K562 (cell line): ENCODE results near the gene HSDL1. TPM values are rescaled to one million over a fixed set of nuclear protein-coding genes. Genes with fewer than 3 reads are reported as not detected.

Source experiments
- ATAC-seq: fragments of 200-7000 bp; cut with Tn5 transposase; 3 replicates; pipeline ENCODE4 v1.9.1; 2020; ENCODE audit warnings: moderate library complexity
- BruUV-seq: library from RNA; stranded (reverse); fragments of 400-500 nt; replicated peaks from 2 replicates; lab custom pipeline; 2021; lab: Mats Ljungman, UMichigan
- CTCF ChIA-PET: fragments of 300-600 bp; formaldehyde crosslinking; extraction: SDS; loops from one replicate; lab custom pipeline; 2021; ENCODE audit warnings: low intra/inter-chr PET ratio; lab: Yijun Ruan, JAX
- POLR2A ChIA-PET: fragments of 300-600, 350-650 bp; sonication (Branson Sonifier 250); formaldehyde crosslinking; extraction: SDS; loops from one replicate; lab custom pipeline; 2021; ENCODE audit warnings: antibody characterized with exemption, inconsistent platforms; lab: Yijun Ruan, JAX
- DNase-seq, 4 experiments: peaks; one replicate each; pipeline versions ENCODE4 v3.0.0 to v3.0.0-alpha.2; 2011 to 2018; ENCODE audit warnings: low spot score in 3 of 4, mixed read lengths in 3 of 4; ENCODE audit errors: extremely low read depth in 1 of 4
- FAIRE-seq: peaks from 2 replicates; lab custom pipeline; 2011; peaks lifted over from hg19 to GRCh38; lab: Jason Lieb, UNC
- H2AFZ ChIP-seq: 2 replicates; pipeline ENCODE4 v1.6.0; 2011; ENCODE audit warnings: low read depth, low read length, control low read depth, inconsistent platforms
- H3K27ac ChIP-seq: fragments of 200-600 bp; 3 replicates; pipeline ENCODE4 v1.8.0; 2011; ENCODE audit warnings: low read depth, mild to moderate bottlenecking, control low read depth, inconsistent platforms, low read length, moderate library complexity, mixed read lengths; ENCODE audit errors: extremely low read depth
- H3K27me3 ChIP-seq, 2 experiments: fragments of 300-600 bp in 1 of 2; 2 replicates in 1 of 2; 3 replicates in 1 of 2; pipeline versions ENCODE4 v1.6.0 to v1.8.0; 2011; ENCODE audit warnings: inconsistent platforms in 2 of 2, low read length in 2 of 2, mild to moderate bottlenecking in 1 of 2, mixed read lengths in 1 of 2, moderate library complexity in 1 of 2; ENCODE audit not compliant: control insufficient read depth in 2 of 2, insufficient read depth in 2 of 2
- H3K36me3 ChIP-seq: fragments of 300-600 bp; 3 replicates; pipeline ENCODE4 v1.8.0; 2011; ENCODE audit warnings: mild to moderate bottlenecking, low read length, inconsistent platforms; ENCODE audit not compliant: control insufficient read depth, insufficient read depth
- H3K4me1 ChIP-seq, 2 experiments: fragments of 200-600 bp in 1 of 2; replicated peaks in 1 of 2; 2 replicates in 1 of 2; 3 replicates in 1 of 2; pipeline versions ENCODE4 v1.5.1 to v1.8.0; 2011; ENCODE audit warnings: inconsistent platforms in 2 of 2, low read length in 2 of 2, mild to moderate bottlenecking in 1 of 2, mixed read lengths in 1 of 2, moderate library complexity in 1 of 2; ENCODE audit not compliant: control insufficient read depth in 2 of 2, insufficient read depth in 2 of 2
- H3K4me2 ChIP-seq: 2 replicates; pipeline ENCODE4 v1.6.1; 2011; ENCODE audit warnings: low read length, control low read depth, inconsistent platforms, mixed read lengths; ENCODE audit not compliant: insufficient read depth
- H3K4me3 ChIP-seq: fragments of 200-600 bp; sonication (generic), shearing (Covaris generic); 2 replicates; pipeline ENCODE4 v1.5.1; 2016; ENCODE audit warnings: control low read depth, inconsistent platforms
- H3K79me2 ChIP-seq: fragments of 200-600 bp; 3 replicates; pipeline ENCODE4 v1.8.0; 2011; ENCODE audit warnings: low read length, inconsistent platforms; ENCODE audit not compliant: control insufficient read depth, insufficient read depth
- H3K9ac ChIP-seq, 2 experiments: 2 replicates each; pipeline versions ENCODE4 v1.6.0 to v1.6.1; 2011; ENCODE audit warnings: low read depth in 2 of 2, low read length in 2 of 2, control low read depth in 1 of 2, inconsistent platforms in 1 of 2, mild to moderate bottlenecking in 1 of 2, mixed read lengths in 1 of 2; ENCODE audit not compliant: insufficient read depth in 1 of 2
- H3K9me1 ChIP-seq: one replicate; pipeline ENCODE4 v1.6.0; 2011; ENCODE audit warnings: inconsistent platforms, mild to moderate bottlenecking, low read length, moderate library complexity; ENCODE audit not compliant: control insufficient read depth, insufficient read depth
- H3K9me3 ChIP-seq: replicated peaks from 2 replicates; pipeline ENCODE4 v1.5.1; 2011; ENCODE audit warnings: low read depth, low read length, inconsistent platforms; ENCODE audit not compliant: control insufficient read depth, insufficient read depth
- H4K20me1 ChIP-seq: replicated peaks from 2 replicates; pipeline ENCODE4 v1.6.1; 2011; ENCODE audit warnings: low read length, inconsistent platforms, mixed read lengths; ENCODE audit not compliant: control insufficient read depth, insufficient read depth
- BRD4 ChIP-seq: fragments of 200-600 bp; sonication (generic); IDR thresholded peaks from 2 replicates; pipeline ENCODE4 v1.6.1; 2017; ENCODE audit warnings: inconsistent platforms
- MEIS2 ChIP-seq: fragments of 450-650 bp; IDR thresholded peaks from 2 replicates; pipeline ENCODE4 v1.6.1; 2014; ENCODE audit warnings: mild to moderate bottlenecking; ENCODE audit not compliant: partially characterized antibody
- MYC ChIP-seq, 2 experiments: fragments of 250-450 bp in 1 of 2; sonication (Bioruptor Pico) in 1 of 2; IDR thresholded peaks; 2 replicates each; pipeline versions ENCODE4 v1.5.1 to v1.6.1; 2012 to 2021; ENCODE audit warnings: low read depth in 2 of 2, borderline replicate concordance in 1 of 2, improper control_type of control experiment in 1 of 2, low read length in 1 of 2, mild to moderate bottlenecking in 1 of 2, moderate library complexity in 1 of 2
- NFE2L1 ChIP-seq: fragments of 450-650 bp; IDR thresholded peaks from 2 replicates; pipeline ENCODE4 v1.6.1; 2016; ENCODE audit warnings: missing genetic modification characterization, low read depth, mild to moderate bottlenecking, missing compliant biosample characterization, moderate library complexity, borderline replicate concordance
- NKRF ChIP-seq: fragments of 450-650 bp; IDR thresholded peaks from 2 replicates; pipeline ENCODE4 v1.6.1; 2016; ENCODE audit warnings: borderline replicate concordance
- TBP ChIP-seq: optimal IDR thresholded peaks from 2 replicates; pipeline ENCODE3; 2011; ENCODE audit warnings: low read depth, low read length, improper control_type of control experiment
- TSC22D4 ChIP-seq: fragments of 450-650 bp; IDR thresholded peaks from 2 replicates; pipeline ENCODE4 v1.6.1; 2016; ENCODE audit warnings: missing genetic modification characterization, missing biosample characterization, control low read depth
- ZNF143 ChIP-seq: sonication (generic); formaldehyde crosslinking; IDR thresholded peaks from 2 replicates; pipeline ENCODE4 v1.9.0; 2022; ENCODE audit warnings: mild to moderate bottlenecking, missing genetic modification reagents
- ZNF347 ChIP-seq: fragments of 450-650 bp; formaldehyde crosslinking; IDR thresholded peaks from 2 replicates; pipeline ENCODE4 v1.4.0; 2020; ENCODE audit warnings: low read depth, mild to moderate bottlenecking, moderate library complexity
- ZNF668 ChIP-seq: fragments of 250-450 bp; sonication (Bioruptor Pico); IDR thresholded peaks from 2 replicates; pipeline ENCODE4 v1.8.0; 2022; ENCODE audit warnings: mild to moderate bottlenecking, inconsistent platforms
- WGBS: fragments of 100-300 bp; shearing (Covaris generic); methylation state at CpG from one replicate; pipeline ENCODE4 v1.1.6; 2016; ENCODE audit warnings: low coverage, mixed read lengths; ENCODE audit not compliant: insufficient coverage; ENCODE audit errors: missing lambda C conversion rate; 5-methylcytosine and 5-hydroxymethylcytosine counted together
- in situ Hi-C: fragments of 300-500 bp; cut with MboI; formaldehyde crosslinking; loops from 4 replicates; pipeline ENCODE4 v1.15.0; 2018; ENCODE audit warnings: inconsistent platforms, mixed read lengths
- intact Hi-C: fragments of 100-400 bp; cut with micrococcal nuclease; formaldehyde crosslinking; loops from 2 replicates; pipeline ENCODE4 v1.14.2; 2022
- polyA plus RNA-seq, 8 experiments: library from polyadenylated mRNA; depleted of rRNA in 4 of 8; stranded (reverse) in 5 of 8; unstranded in 3 of 8; fragments of >200 nt; fragmentation: Nextera tagmentation in 2 of 8; fragmentation: Illumina TruSeq in 1 of 8; extraction: Ambion mirVana in 2 of 8; extraction: Trizol in 1 of 8; gene quantifications; 2 replicates each; pipeline versions ENCODE4 v1.2.1 to v1.2.3, GENCODE V29; 2011 to 2014; ENCODE audit warnings: inconsistent platforms in 1 of 8, missing spikeins in 1 of 8
- total RNA-seq, 7 experiments: library from RNA; depleted of rRNA in 6 of 7; stranded (reverse); fragments of >200 nt in 6 of 7; fragmentation: Illumina TruSeq in 2 of 7; extraction: Trizol in 2 of 7; gene quantifications; 2 replicates each; pipeline versions ENCODE4 v1.2.1 to v1.2.3, GENCODE V29; 2011 to 2021; ENCODE audit warnings: low replicate concordance in 1 of 7
- TF ChIP-seq, protein P1 (sequence below), 2 experiments: fragments of 450-650 bp in 1 of 2; sonication (generic) in 1 of 2; formaldehyde crosslinking in 1 of 2; IDR thresholded peaks in 1 of 2; conservative IDR thresholded peaks in 1 of 2; 2 replicates each; pipeline versions ENCODE4 v1.6.1 to v1.8.1; 2016 to 2023; ENCODE audit warnings: mild to moderate bottlenecking in 2 of 2, moderate library complexity in 2 of 2, inconsistent platforms in 1 of 2, missing genetic modification reagents in 1 of 2
- TF ChIP-seq, protein P2 (sequence below), 3 experiments: IDR thresholded peaks in 2 of 3; conservative IDR thresholded peaks in 1 of 3; 2 replicates each; pipeline ENCODE4 v1.5.1; 2011 to 2012; ENCODE audit warnings: low read length in 3 of 3, mild to moderate bottlenecking in 3 of 3, control low read depth in 2 of 3, improper control_type of control experiment in 1 of 3, inconsistent platforms in 1 of 3, low read depth in 1 of 3, mixed read lengths in 1 of 3, moderate library complexity in 1 of 3; ENCODE audit not compliant: insufficient read depth in 2 of 3
- TF ChIP-seq, protein P3 (sequence below): IDR thresholded peaks from 2 replicates; pipeline ENCODE4 v1.6.1; 2014; ENCODE audit warnings: antibody characterized with exemption

HSDL1 gene
- total and polyA plus RNA-seq, 9 of the 15 experiments (the other 6 are each of a cell fraction or from before 2014, with no cell fraction given) = 14.8 to 41.2 (median 27.7) TPM

GRCh38 chr16:84156342-84156784 is 11.4 kb upstream of the HSDL1 start (continued):
- TF ChIP-seq NFE2L1 (tag) = peak; percentile 26; the same call in 1 of the 2 replicates
- TF ChIP-seq, protein P1, sequence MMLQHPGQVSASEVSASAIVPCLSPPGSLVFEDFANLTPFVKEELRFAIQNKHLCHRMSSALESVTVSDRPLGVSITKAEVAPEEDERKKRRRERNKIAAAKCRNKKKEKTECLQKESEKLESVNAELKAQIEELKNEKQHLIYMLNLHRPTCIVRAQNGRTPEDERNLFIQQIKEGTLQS (IDR thresholded peaks at IDR 0.05) = 0 out of 2 replicates have a peak, but pooled peaks have one; percentile 31
- TF ChIP-seq, protein P1 (CRISPR knock-in tag; conservative IDR thresholded peaks at IDR 0.05) = no peak
- TF ChIP-seq, protein P2, sequence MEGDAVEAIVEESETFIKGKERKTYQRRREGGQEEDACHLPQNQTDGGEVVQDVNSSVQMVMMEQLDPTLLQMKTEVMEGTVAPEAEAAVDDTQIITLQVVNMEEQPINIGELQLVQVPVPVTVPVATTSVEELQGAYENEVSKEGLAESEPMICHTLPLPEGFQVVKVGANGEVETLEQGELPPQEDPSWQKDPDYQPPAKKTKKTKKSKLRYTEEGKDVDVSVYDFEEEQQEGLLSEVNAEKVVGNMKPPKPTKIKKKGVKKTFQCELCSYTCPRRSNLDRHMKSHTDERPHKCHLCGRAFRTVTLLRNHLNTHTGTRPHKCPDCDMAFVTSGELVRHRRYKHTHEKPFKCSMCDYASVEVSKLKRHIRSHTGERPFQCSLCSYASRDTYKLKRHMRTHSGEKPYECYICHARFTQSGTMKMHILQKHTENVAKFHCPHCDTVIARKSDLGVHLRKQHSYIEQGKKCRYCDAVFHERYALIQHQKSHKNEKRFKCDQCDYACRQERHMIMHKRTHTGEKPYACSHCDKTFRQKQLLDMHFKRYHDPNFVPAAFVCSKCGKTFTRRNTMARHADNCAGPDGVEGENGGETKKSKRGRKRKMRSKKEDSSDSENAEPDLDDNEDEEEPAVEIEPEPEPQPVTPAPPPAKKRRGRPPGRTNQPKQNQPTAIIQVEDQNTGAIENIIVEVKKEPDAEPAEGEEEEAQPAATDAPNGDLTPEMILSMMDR (IDR thresholded peaks at IDR 0.05 in 2 of 3, conservative IDR thresholded peaks at IDR 0.05 in 1 of 3; ENCODE audit: insufficient read depth in 2 of 3, low read depth in 1 of 3, low read length in 3 of 3) = peak in 2 of 3 experiments; percentile 14 to 21; a peak in 1 of 6 replicates
- TF ChIP-seq MEIS2 = peak; percentile 17
- TF ChIP-seq MYC (IDR thresholded peaks at IDR 0.05; ENCODE audit: low read depth, low read length) = no peak
- no peak for TF ChIP-seq MYC (CRISPR knock-in tag; IDR thresholded peaks at IDR 0.05; ENCODE audit: borderline replicate concordance, low read depth)

DNA sequence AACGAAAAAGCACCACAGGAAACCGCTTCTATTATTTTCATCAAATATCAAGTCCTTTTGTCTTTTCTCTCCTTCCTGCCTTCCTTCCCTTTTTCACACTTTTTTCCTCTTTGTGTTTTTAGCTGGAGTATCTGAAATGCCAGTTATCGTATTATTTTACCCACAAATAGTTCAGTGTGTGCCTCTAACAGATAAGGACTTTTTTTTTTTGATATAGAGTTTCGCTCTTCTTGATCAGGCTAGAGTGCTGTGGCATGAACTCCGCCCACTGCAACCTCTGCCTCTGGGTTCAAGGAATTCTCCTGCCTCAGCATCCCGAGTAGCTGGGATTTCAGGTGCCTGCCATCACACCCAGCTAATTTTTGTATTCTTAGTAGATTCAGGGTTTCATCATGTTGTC is 10.8 kb upstream of the HSDL1 start:
- FAIRE-seq = no peak
- 18% methylated on average over 6 of the region's 6 CpGs for WGBS
- in situ Hi-C loops = no loop called here
- no peak for TF ChIP-seq ZNF347 (CRISPR knock-in tag)
- no peak for TF ChIP-seq ZNF143
- no peak for TF ChIP-seq ZNF668 (CRISPR knock-in tag)
- TF ChIP-seq, protein P3, sequence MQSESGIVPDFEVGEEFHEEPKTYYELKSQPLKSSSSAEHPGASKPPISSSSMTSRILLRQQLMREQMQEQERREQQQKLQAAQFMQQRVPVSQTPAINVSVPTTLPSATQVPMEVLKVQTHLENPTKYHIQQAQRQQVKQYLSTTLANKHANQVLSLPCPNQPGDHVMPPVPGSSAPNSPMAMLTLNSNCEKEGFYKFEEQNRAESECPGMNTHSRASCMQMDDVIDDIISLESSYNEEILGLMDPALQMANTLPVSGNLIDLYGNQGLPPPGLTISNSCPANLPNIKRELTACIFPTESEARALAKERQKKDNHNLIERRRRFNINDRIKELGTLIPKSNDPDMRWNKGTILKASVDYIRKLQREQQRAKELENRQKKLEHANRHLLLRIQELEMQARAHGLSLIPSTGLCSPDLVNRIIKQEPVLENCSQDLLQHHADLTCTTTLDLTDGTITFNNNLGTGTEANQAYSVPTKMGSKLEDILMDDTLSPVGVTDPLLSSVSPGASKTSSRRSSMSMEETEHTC = no peak
- TF ChIP-seq TBP = no peak
- no peak for TF ChIP-seq TSC22D4
- TF ChIP-seq BRD4 = no peak
- TF ChIP-seq NKRF = no peak

More for the DNA sequence above, 10.8 kb upstream of the HSDL1 start:
- Histone ChIP-seq H3K9me3 (no peaks in the 10 kb centered on the region), H3K79me2 (no peaks in the 10 kb centered on the region), H3K9me1 (no peaks in the 10 kb centered on the region), H3K36me3 (no peaks in the 10 kb centered on the region), H3K9ac (no peak overlapping the region), H3K27ac (no peak overlapping the region), H3K4me2 (no peak overlapping the region), H3K4me3 (no peak overlapping the region), H4K20me1 (no peaks in the 10 kb centered on the region), H2AFZ (no peak overlapping the region), H3K4me1 (peaks cover 0 to 4% of the 10 kb centered on the region in 2 experiments; a peak in 1 of 5 replicates), H3K27me3 (peaks cover 27 to 56% of the 10 kb centered on the region in 2 experiments; a peak in 4 of 5 replicates)
- DNase-seq (no peak), ATAC-seq (no peak)
- ChIA-PET CTCF (no interaction called here), POLR2A (interaction anchor here (0.7 to 1.2 kb wide), 3 partner anchors 11 to 451 kb away, joined by 3 to 4 read pairs (median 4); no protein-coding TSS in a partner anchor)
- intact Hi-C loops = no loop called here
- no TSS peak for BruUV-seq
